Measurements from ENCODE around the gene POLD3.

DNA sequence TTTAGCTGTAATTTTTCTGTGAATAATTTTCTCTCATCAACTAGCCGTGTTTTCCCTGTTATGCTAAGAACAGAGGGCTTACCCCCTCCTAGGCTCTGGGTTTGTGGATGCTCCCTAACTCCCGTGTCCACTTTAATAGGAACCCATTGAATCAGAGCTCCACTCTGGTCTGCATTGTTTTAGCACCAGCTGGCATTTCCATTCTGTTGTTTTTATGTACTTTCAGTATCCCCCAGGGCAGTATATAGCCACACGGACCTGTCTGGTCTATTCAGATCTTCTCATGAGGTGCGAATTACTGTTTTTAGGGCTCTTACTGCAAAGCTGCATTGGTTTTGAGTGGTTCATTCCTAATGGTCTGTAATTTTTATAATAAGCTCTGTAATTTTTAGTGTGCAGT, 16.0 kb downstream of the POLD3 start:
- no peak for TF ChIP-seq POLR2A (IDR thresholded peaks at IDR 0.05)
- no peak for TF ChIP-seq POLR2AphosphoS5 (IDR thresholded peaks at IDR 0.05)

Measured in breast epithelium (tissue), 3 donors.